Caco-2 (cell line): ENCODE results near the gene MAP3K1. TPM values are rescaled to one million over a fixed set of nuclear protein-coding genes. Genes with fewer than 3 reads are reported as not detected.
"Not testable (repeated sequence)": the region's sequence is repeated elsewhere in the genome, so short reads cannot be mapped to it uniquely, and the experiment has no call there.

ENCODE experiments used
- BruUV-seq: library from RNA; stranded (reverse); fragments of 400-500 nt; replicated peaks from 2 replicates; lab custom pipeline; 2021; lab: Mats Ljungman, UMichigan
- CTCF ChIA-PET: fragments of 300-600 bp; sonication (Branson Sonifier 250); formaldehyde crosslinking; loops from one replicate; lab custom pipeline; 2022; ENCODE audit warnings: antibody characterized with exemption; lab: Charles Lee
- POLR2A ChIA-PET: fragments of 300-600 bp; sonication (Branson Sonifier 250); formaldehyde crosslinking; loops from one replicate; lab custom pipeline; 2022; ENCODE audit warnings: antibody characterized with exemption; lab: Charles Lee
- DNase-seq, 2 experiments: peaks; one replicate each; pipeline versions ENCODE4 v3.0.0 to v3.0.0-alpha.2; 2020 to 2022
- H3K27me3 ChIP-seq: replicated peaks from 2 replicates; pipeline ENCODE4 v1.6.0; 2011; ENCODE audit warnings: low read length; ENCODE audit not compliant: control insufficient read depth, insufficient read depth
- H3K36me3 ChIP-seq: 2 replicates; pipeline ENCODE4 v1.5.1; 2011; ENCODE audit warnings: low read length; ENCODE audit not compliant: control insufficient read depth, insufficient read depth
- H3K4me1 ChIP-seq: fragments of 250-450 bp; sonication (Bioruptor Pico); 2 replicates; pipeline ENCODE4 v1.5.1; 2020; ENCODE audit warnings: mild to moderate bottlenecking
- H3K4me3 ChIP-seq: 2 replicates; pipeline ENCODE4 v1.5.1; 2011; ENCODE audit warnings: low read depth, mild to moderate bottlenecking, control low read depth, low read length
- H3K9me3 ChIP-seq: fragments of 250-450 bp; sonication (Bioruptor Pico); 2 replicates; pipeline ENCODE4 v1.5.1; 2020; ENCODE audit warnings: mild to moderate bottlenecking, moderate library complexity
- H3K27ac Mint-ChIP-seq: one replicate; pipeline ENCODE4 v1.8.0; 2022; ENCODE audit warnings: mixed read lengths; ENCODE audit not compliant: unreplicated experiment
- H3K27me3 Mint-ChIP-seq: one replicate; pipeline ENCODE4 v1.8.0; 2022; ENCODE audit warnings: mixed read lengths; ENCODE audit not compliant: insufficient read depth, unreplicated experiment
- H3K36me3 Mint-ChIP-seq: one replicate; pipeline ENCODE4 v1.8.0; 2022; ENCODE audit warnings: mild to moderate bottlenecking, mixed read lengths; ENCODE audit not compliant: insufficient read depth, unreplicated experiment
- H3K4me1 Mint-ChIP-seq: one replicate; pipeline ENCODE4 v1.8.0; 2022; ENCODE audit warnings: low read depth, mixed read lengths; ENCODE audit not compliant: unreplicated experiment
- H3K4me3 Mint-ChIP-seq: one replicate; pipeline ENCODE4 v1.8.0; 2022; ENCODE audit warnings: mild to moderate bottlenecking, moderate library complexity, mixed read lengths; ENCODE audit not compliant: unreplicated experiment
- H3K9me3 Mint-ChIP-seq: one replicate; pipeline ENCODE4 v1.8.0; 2022; ENCODE audit warnings: mixed read lengths; ENCODE audit not compliant: unreplicated experiment
- intact Hi-C: fragments of 100-400 bp; cut with micrococcal nuclease; formaldehyde crosslinking; loops from one replicate; pipeline ENCODE4 v1.10.0; 2022; ENCODE audit not compliant: unreplicated experiment
- total RNA-seq: library from RNA; stranded (reverse); gene quantifications from 2 replicates; pipeline ENCODE4 v1.2.3, GENCODE V29; 2022
- TF ChIP-seq, protein P1 (sequence below), 2 experiments: fragments of 200-600 bp in 1 of 2; IDR thresholded peaks; 1 replicate in 1 of 2; 2 replicates in 1 of 2; pipeline versions ENCODE4 v1.5.1 to v1.8.0; 2011 to 2022; ENCODE audit warnings: antibody characterized with exemption in 1 of 2, control low read depth in 1 of 2, inconsistent platforms in 1 of 2, low read depth in 1 of 2, low read length in 1 of 2, mild to moderate bottlenecking in 1 of 2, moderate library complexity in 1 of 2; ENCODE audit not compliant: insufficient read depth in 1 of 2, severe bottlenecking in 1 of 2, unreplicated experiment in 1 of 2

MAP3K1 gene
- total RNA-seq, 1 experiment from 2014 or later = 47.0 TPM

DNA sequence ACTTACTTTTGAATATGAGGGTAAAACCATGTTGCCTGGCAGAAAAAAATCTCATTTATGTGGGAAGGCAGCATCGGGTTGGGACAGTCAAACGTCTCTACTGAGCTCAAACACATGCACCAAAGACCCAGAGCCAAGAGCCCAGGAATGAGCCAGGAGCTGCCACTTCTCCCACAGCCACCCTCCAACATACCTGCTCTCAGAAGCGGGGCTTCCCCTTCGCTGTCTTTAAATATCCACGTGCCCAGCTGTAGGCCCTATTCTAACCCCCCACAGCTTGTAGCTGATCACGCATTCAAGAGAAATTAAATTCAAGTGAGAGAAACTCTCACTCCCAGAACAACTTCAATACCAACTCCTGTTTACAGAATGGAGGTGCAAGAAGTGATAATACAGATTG is 42.6 kb upstream of the MAP3K1 start:
- Mint-ChIP-seq H3K4me3 (no peak overlapping the region), H3K9me3 (no peaks in the 10 kb centered on the region), H3K4me1 (no peaks in the 10 kb centered on the region), H3K27ac (peak overlapping the region; percentile 48), H3K27me3 (no peaks in the 10 kb centered on the region), H3K36me3 (no peaks in the 10 kb centered on the region)
- ChIA-PET CTCF (no interaction called here), POLR2A (no interaction called here)
- no peaks in the 10 kb centered on the region for H3K36me3 ChIP-seq
- TF ChIP-seq, protein P1, sequence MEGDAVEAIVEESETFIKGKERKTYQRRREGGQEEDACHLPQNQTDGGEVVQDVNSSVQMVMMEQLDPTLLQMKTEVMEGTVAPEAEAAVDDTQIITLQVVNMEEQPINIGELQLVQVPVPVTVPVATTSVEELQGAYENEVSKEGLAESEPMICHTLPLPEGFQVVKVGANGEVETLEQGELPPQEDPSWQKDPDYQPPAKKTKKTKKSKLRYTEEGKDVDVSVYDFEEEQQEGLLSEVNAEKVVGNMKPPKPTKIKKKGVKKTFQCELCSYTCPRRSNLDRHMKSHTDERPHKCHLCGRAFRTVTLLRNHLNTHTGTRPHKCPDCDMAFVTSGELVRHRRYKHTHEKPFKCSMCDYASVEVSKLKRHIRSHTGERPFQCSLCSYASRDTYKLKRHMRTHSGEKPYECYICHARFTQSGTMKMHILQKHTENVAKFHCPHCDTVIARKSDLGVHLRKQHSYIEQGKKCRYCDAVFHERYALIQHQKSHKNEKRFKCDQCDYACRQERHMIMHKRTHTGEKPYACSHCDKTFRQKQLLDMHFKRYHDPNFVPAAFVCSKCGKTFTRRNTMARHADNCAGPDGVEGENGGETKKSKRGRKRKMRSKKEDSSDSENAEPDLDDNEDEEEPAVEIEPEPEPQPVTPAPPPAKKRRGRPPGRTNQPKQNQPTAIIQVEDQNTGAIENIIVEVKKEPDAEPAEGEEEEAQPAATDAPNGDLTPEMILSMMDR (IDR thresholded peaks at IDR 0.05; ENCODE audit: insufficient read depth in 1 of 2, low read depth in 1 of 2, low read length in 1 of 2, severe bottlenecking in 1 of 2, unreplicated experiment in 1 of 2) = no peak
- no TSS peak for BruUV-seq
- no peak overlapping the region for H3K4me3 ChIP-seq
- no peaks in the 10 kb centered on the region; the same call in 1 of the 2 replicates for H3K4me1 ChIP-seq
- intact Hi-C loops = no loop called here
- H3K9me3 ChIP-seq = no peaks in the 10 kb centered on the region
- DNase-seq = no peak
- H3K27me3 ChIP-seq = no peaks in the 10 kb centered on the region

DNA sequence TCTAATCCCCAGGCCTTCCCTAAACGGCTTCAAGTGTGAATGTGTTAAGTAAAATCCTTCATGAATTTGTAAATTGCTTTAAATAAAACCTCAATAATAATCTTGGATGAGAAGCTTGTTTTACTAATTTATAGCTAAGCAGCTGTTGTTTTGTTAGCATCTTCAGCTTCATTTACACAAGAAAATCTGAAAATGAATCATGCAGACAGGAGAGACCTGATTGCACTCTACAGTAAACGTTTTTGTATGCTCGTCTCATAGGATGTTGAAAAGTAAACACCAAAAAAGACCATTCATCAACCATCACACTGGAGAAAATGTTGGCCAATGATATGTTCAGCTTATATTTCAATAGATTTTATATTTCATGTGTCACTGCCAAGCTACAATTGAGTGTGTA is 40.4 kb upstream of the MAP3K1 start:
- DNase-seq = no peak
- Histone ChIP-seq H3K9me3 (no peaks in the 10 kb centered on the region), H3K36me3 (no peaks in the 10 kb centered on the region), H3K27me3 (no peaks in the 10 kb centered on the region), H3K4me1 (no peaks in the 10 kb centered on the region), H3K4me3 (no peak overlapping the region)
- no peaks in the 10 kb centered on the region for H3K27me3 Mint-ChIP-seq
- H3K4me1 Mint-ChIP-seq = no peaks in the 10 kb centered on the region
- no peak overlapping the region for H3K4me3 Mint-ChIP-seq
- no peak overlapping the region for H3K27ac Mint-ChIP-seq
- no TSS peak for BruUV-seq
- ChIA-PET POLR2A (no interaction called here), CTCF (no interaction called here)
- TF ChIP-seq, protein P1 (IDR thresholded peaks at IDR 0.05; ENCODE audit: insufficient read depth in 1 of 2, low read depth in 1 of 2, low read length in 1 of 2, severe bottlenecking in 1 of 2, unreplicated experiment in 1 of 2) = no peak
- intact Hi-C loops = no loop called here
- H3K9me3 Mint-ChIP-seq = peaks cover 8% of the 10 kb centered on the region
- H3K36me3 Mint-ChIP-seq = no peaks in the 10 kb centered on the region

GRCh38 chr5:56776212-56776846 is 39.0 kb upstream of the MAP3K1 start:
- H3K4me1 Mint-ChIP-seq, intact Hi-C loops, H3K9me3 ChIP-seq, H3K9me3 Mint-ChIP-seq, H3K36me3 Mint-ChIP-seq, CTCF ChIA-PET, H3K27me3 Mint-ChIP-seq, POLR2A ChIA-PET, H3K27ac Mint-ChIP-seq, H3K27me3 ChIP-seq, H3K36me3 ChIP-seq, H3K4me3 Mint-ChIP-seq, DNase-seq, BruUV-seq, H3K4me1 ChIP-seq, H3K4me3 ChIP-seq: not testable (repeated sequence)
